Measurements from ENCODE around the gene CDADC1.
"Not testable (repeated sequence)": the region's sequence is repeated elsewhere in the genome, so short reads cannot be mapped to it uniquely, and the experiment has no call there.

Gene CDADC1

DNA sequence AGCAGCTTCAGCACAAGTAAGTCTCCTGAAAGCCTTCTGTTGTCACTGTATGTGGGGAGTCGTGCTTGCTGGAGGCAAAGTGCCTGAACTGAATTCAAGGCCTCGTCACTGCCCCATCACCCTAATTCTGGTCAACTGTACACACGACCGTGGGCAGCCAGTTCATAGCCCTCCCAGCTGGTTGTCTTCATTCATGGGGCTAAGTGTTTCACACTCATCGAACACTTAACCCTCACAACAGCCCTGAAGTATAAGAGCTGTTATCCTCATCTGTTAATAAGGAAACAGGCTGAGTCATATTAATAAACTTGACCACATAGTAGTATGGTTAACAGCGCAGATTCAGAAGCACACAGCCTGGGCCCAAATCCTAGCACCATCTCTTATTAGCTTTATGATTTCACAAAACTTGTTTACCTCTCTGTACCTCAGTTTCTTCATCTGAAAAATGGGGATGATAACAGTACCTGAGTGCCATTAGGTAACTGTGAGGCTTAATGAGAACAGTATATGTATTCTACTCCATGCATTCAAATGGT lies 66.7 kb downstream of the CDADC1 start:
- Mint-ChIP-seq H3K27me3 (no peaks in the 10 kb centered on the region), H3K36me3 (peaks cover 7% of the 10 kb centered on the region), H3K4me3 (no peak overlapping the region), H3K4me1 (no peaks in the 10 kb centered on the region), H3K9me3 (no peaks in the 10 kb centered on the region), H3K27ac (no peak overlapping the region)

DNA sequence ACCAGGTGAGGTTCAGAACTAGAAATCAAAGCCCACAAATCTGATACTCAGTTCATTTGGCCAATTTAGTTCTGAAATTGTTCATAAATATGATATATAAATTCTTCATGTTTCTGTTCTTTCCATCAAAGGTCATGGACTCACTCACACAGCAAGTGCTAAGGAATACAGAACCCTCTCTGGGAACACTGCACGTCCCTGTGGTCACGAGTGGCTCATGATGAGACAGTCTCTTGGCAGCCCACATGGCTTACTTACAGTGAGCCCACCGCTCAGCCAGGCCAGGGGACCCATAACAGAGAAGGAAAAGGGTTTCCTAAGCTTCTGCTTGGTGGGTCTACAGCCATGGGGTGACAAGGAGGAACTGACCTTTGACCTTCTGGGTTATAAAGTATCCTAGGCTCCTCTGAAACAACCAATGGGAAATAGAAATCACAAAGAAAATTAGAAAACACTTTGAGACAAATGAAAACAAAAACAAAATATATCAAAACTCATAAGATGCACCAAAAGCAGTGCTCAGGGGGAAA lies 67.4 kb downstream of the CDADC1 start:
- no peak overlapping the region for H3K27ac Mint-ChIP-seq

GRCh38 chr13:49315756-49316482 lies 68.2 kb downstream of the CDADC1 start:
- H3K4me1 Mint-ChIP-seq, result peaks cover 7% of the 10 kb centered on the region
- no peak overlapping the region for H3K27ac Mint-ChIP-seq
- peaks cover 2% of the 10 kb centered on the region for H3K36me3 Mint-ChIP-seq
- no peaks in the 10 kb centered on the region for H3K27me3 Mint-ChIP-seq
- H3K4me3 Mint-ChIP-seq, result no peak overlapping the region
- no peaks in the 10 kb centered on the region for H3K9me3 Mint-ChIP-seq

More for the DNA sequence above, 67.4 kb downstream of the CDADC1 start:
- Mint-ChIP-seq H3K4me1 (no peaks in the 10 kb centered on the region), H3K4me3 (no peak overlapping the region), H3K27me3 (no peaks in the 10 kb centered on the region), H3K9me3 (no peaks in the 10 kb centered on the region), H3K36me3 (peaks cover 2% of the 10 kb centered on the region)

- Mint-ChIP-seq H3K4me1 (peaks cover 13% of the 10 kb centered on the region), H3K4me3 (no peak overlapping the region), H3K9me3 (no peaks in the 10 kb centered on the region), H3K27ac (no peak overlapping the region), H3K27me3 (no peaks in the 10 kb centered on the region), H3K36me3 (peaks cover 2% of the 10 kb centered on the region)
These were observed 71.8 kb downstream of the CDADC1 start for GRCh38 chr13:49319551-49319950.

DNA sequence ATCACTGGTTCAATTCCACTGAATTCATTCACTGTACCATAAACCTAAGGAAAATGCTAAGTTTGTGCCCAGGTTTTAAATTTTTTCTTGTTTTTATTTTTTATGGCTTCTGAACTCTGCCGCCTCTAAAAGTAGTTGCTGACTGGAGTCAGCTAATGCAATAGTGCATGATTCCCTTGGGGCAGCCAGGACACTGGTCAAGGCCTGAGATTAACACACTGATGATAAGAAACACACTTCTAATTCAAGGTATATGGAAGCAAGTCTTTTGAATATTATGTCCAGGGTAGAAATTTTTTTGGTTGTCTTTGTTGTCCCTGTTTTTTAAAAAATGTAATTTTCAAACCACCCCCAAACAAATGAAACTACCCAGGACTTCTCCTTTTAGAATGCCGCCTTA lies 72.2 kb downstream of the CDADC1 start:
- Mint-ChIP-seq H3K27me3 (no peaks in the 10 kb centered on the region), H3K4me3 (no peak overlapping the region), H3K27ac (no peak overlapping the region), H3K9me3 (no peaks in the 10 kb centered on the region), H3K36me3 (peaks cover 2% of the 10 kb centered on the region), H3K4me1 (peaks cover 13% of the 10 kb centered on the region)

- Mint-ChIP-seq H3K4me3 (no peak overlapping the region), H3K4me1 (peaks cover 13% of the 10 kb centered on the region), H3K27me3 (no peaks in the 10 kb centered on the region)
These were observed 73.2 kb downstream of the CDADC1 start for GRCh38 chr13:49320975-49321374.

DNA sequence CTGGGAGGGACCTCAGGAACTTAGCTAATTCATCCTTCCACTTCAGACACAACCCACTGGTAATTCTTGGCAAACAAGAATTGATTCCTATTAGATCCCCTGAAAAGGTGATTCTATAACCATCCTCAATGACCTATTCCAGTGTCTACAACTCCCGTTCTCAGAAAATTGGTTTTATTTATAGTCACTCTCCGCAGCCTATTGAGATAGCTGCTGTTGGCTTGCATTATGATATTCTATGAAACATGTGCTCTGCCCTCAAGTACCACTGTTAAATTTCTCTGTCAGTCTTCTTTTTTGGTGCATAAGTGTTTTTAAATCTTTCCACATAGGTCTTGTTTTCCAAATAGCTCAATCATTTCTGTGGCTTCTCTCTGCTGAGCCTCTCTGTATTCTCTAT lies 75.0 kb downstream of the CDADC1 start:
- no peaks in the 10 kb centered on the region for H3K9me3 Mint-ChIP-seq
- H3K36me3 Mint-ChIP-seq, result no peaks in the 10 kb centered on the region
- no peaks in the 10 kb centered on the region for H3K27me3 Mint-ChIP-seq
- H3K27ac Mint-ChIP-seq, result no peak overlapping the region
- H3K4me3 Mint-ChIP-seq, result no peak overlapping the region
- peaks cover 13% of the 10 kb centered on the region for H3K4me1 Mint-ChIP-seq

More at GRCh38 chr13:49320975-49321374, 73.2 kb downstream of the CDADC1 start:
- no peaks in the 10 kb centered on the region for H3K9me3 Mint-ChIP-seq
- H3K36me3 Mint-ChIP-seq, result peaks cover 2% of the 10 kb centered on the region
- H3K27ac Mint-ChIP-seq, result no peak overlapping the region

DNA sequence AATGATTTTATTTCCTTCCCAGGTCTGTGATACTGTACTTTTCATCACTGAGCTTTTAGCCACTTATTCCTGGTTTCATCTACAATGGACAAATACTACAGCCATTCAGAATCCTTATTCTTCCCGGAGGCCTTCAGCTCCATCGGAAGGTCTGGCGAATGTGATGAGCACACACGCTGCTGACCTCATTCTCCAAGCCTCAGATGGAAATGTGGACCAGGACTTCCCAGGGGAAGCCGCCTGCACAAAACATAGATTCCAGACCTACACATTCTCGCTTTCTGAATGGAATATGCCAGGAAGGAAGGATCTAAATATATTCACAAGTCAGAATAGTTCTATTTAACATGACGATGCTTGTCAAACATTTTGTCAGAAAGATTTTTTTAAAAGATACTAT lies 75.6 kb downstream of the CDADC1 start:
- H3K27ac Mint-ChIP-seq, result no peak overlapping the region
- peaks cover 13% of the 10 kb centered on the region for H3K4me1 Mint-ChIP-seq
- no peaks in the 10 kb centered on the region for H3K36me3 Mint-ChIP-seq
- H3K27me3 Mint-ChIP-seq, result no peaks in the 10 kb centered on the region
- H3K9me3 Mint-ChIP-seq, result no peaks in the 10 kb centered on the region
- H3K4me3 Mint-ChIP-seq, result no peak overlapping the region

DNA sequence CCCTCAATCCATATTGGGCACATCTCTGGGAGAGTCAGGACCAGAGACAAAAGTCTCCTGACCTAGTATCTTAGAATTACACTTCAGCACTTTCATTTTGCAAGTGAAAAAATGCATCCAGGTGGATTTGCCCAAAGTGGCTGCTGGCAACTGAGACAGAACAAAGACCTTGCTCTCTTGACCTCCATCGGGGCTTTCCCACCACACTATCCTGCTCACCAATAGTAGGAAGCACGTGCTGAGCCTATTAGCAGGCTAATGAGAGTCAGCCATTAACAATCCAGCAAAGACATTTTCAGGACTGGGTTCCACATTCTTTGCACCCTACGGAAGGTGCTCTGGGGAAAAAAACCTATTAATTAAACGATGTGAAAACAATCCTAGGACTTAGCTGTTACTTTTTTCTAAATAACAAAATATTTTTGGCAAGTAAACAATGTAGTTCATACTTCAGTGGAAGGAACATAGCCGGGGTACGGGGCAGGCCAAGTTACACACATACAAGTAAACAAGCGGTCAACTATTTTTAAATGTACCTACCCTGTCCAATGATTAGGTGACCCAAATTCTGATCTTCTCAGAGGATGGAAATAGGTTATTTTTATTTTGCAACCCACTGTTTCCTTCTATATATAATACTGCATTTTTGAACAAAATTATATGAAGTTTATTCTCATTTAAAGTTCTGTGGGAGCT lies 78.6 kb downstream of the CDADC1 start:
- Mint-ChIP-seq H3K27me3 (no peaks in the 10 kb centered on the region), H3K36me3 (no peaks in the 10 kb centered on the region), H3K27ac (no peak overlapping the region), H3K4me1 (peaks cover 1% of the 10 kb centered on the region), H3K9me3 (no peaks in the 10 kb centered on the region), H3K4me3 (no peak overlapping the region)

GRCh38 chr13:49327145-49327544 lies 79.4 kb downstream of the CDADC1 start:
- not testable (repeated sequence) for H3K36me3 Mint-ChIP-seq, H3K4me3 Mint-ChIP-seq, H3K27me3 Mint-ChIP-seq, H3K27ac Mint-ChIP-seq, H3K9me3 Mint-ChIP-seq, H3K4me1 Mint-ChIP-seq

DNA sequence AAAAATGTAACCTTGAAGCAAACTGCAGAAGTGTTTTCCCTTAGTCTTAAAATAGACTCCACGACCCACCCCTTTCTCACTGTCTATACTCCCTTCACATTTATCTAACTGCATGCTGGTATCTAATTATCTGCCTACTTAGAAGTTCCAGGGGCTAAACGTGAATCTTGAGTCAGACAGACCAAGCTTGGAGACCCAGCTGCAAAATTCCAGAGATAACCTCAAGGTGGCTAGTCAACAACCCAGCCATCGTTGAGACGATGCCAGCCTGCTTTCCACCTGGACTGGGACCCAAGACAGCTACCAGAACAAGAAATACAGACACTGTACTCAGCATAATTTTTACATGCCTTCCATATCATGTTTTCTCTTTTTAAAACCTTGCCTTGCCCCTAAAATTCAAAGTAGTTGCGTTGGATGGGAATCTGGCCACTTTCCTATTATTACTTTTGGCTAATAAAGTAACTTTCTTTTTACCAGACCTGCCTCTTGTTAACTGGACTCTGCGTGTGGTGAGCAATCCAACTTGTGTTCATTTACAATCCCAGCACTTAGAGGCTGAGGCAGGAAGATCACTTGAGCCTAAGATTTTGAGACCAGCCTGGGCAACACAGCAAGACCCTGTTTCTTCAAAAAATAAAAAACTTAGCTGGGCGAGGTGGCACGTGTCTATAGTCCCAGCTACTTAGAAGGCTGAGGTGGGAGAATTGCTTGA lies 82.3 kb downstream of the CDADC1 start:
- H3K36me3 Mint-ChIP-seq, result no peaks in the 10 kb centered on the region

GRCh38 chr13:49330546-49330864 lies 82.8 kb downstream of the CDADC1 start:
- Mint-ChIP-seq H3K4me3 (no peak overlapping the region), H3K27ac (no peak overlapping the region), H3K4me1 (no peaks in the 10 kb centered on the region), H3K27me3 (no peaks in the 10 kb centered on the region), H3K36me3 (no peaks in the 10 kb centered on the region), H3K9me3 (no peaks in the 10 kb centered on the region)

More for the DNA sequence above, 82.3 kb downstream of the CDADC1 start:
- Mint-ChIP-seq H3K4me3 (no peak overlapping the region), H3K4me1 (no peaks in the 10 kb centered on the region), H3K27me3 (no peaks in the 10 kb centered on the region), H3K9me3 (no peaks in the 10 kb centered on the region), H3K27ac (no peak overlapping the region)

DNA sequence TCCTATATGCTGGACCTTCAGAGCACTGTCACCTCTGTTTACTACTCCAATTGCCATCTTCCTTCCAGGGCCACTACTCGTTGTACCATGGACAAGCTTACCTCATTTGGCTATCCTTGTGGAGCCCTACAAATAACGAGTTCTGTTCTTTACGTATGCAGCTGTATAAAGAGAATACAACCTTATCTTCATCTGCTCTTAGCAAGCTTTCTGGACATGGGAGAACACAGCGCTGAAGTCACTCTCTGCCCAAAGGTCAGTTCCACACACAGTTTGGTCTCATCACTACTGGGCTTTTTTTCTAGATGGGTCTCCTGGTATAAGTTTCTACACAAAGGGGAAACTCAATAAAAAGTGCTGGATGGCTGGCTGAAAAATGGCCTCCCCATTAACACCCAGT lies 88.9 kb downstream of the CDADC1 start:
- Mint-ChIP-seq H3K9me3 (no peaks in the 10 kb centered on the region), H3K36me3 (peaks cover 4% of the 10 kb centered on the region), H3K27ac (no peak overlapping the region), H3K4me1 (no peaks in the 10 kb centered on the region), H3K27me3 (no peaks in the 10 kb centered on the region), H3K4me3 (no peak overlapping the region)

DNA sequence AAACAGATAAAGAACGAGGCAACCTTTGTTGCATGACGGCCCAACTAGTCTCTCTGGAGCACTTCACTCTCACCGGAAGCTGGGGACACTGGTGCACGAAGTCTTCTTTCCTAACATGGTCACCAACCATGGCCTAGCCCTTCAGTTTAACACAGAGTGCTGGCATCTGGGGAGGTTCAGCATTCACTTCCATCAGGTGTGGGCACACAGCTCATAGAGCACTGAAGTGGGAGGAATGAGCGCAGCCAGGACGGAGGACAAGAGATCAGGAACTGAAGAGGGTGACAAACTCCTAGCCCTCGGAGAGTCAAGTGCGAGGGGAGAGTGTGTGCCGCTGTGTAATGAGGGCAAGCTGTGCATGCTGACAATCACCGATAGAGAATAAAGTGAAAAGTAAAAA lies 92.4 kb downstream of the CDADC1 start:
- peaks cover 10% of the 10 kb centered on the region for H3K4me1 Mint-ChIP-seq
- peaks cover 11% of the 10 kb centered on the region for H3K36me3 Mint-ChIP-seq
- no peaks in the 10 kb centered on the region for H3K27me3 Mint-ChIP-seq
- H3K9me3 Mint-ChIP-seq, result no peaks in the 10 kb centered on the region
- no peak overlapping the region for H3K4me3 Mint-ChIP-seq
- H3K27ac Mint-ChIP-seq, result no peak overlapping the region

GRCh38 chr13:49341517-49341916 lies 93.8 kb downstream of the CDADC1 start:
- H3K4me1 Mint-ChIP-seq, result peaks cover 10% of the 10 kb centered on the region
- H3K27ac Mint-ChIP-seq, result no peak overlapping the region
- no peak overlapping the region for H3K4me3 Mint-ChIP-seq
- H3K9me3 Mint-ChIP-seq, result no peaks in the 10 kb centered on the region
- no peaks in the 10 kb centered on the region for H3K27me3 Mint-ChIP-seq
- H3K36me3 Mint-ChIP-seq, result peaks cover 11% of the 10 kb centered on the region

DNA sequence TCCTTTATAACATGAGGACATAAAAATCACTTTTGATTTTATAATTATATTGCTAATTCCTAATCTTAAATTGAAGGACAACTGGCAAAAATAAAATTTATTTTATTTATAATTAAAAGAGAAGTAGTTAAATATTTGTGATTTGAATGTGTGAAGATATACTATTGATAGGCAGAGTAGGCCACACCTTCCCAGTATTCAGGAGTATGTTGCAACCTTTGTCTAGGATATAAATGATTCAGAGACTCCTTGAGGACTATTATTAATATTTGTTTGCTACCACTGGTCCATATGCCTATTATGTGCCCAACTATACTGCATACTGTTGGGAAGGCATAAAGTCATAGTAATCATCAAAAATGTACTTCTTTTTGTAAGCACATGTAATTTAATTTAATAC lies 94.2 kb downstream of the CDADC1 start:
- H3K36me3 Mint-ChIP-seq, result peaks cover 11% of the 10 kb centered on the region
- no peaks in the 10 kb centered on the region for H3K9me3 Mint-ChIP-seq
- no peak overlapping the region for H3K27ac Mint-ChIP-seq
- peaks cover 10% of the 10 kb centered on the region for H3K4me1 Mint-ChIP-seq
- H3K4me3 Mint-ChIP-seq, result no peak overlapping the region
- H3K27me3 Mint-ChIP-seq, result no peaks in the 10 kb centered on the region
